ENCODE results near the gene CLASP1.

Gene CLASP1

GRCh38 chr2:121359170-121359569, 290.1 kb downstream of the CLASP1 start:
- no peak for DNase-seq (ENCODE audit: low spot score)
- TF ChIP-seq CTCF (IDR thresholded peaks at IDR 0.05; ENCODE audit: extremely low read depth, insufficient read depth, missing control alignments): no peak
- in situ Hi-C loops (cut with MboI; ENCODE audit: low pct_unique_long_range_greater_than_20kb, low sequenced_read_pairs, unreplicated experiment): no loop called here

GRCh38 chr2:121358291-121358690, 291.0 kb downstream of the CLASP1 start:
- no peak for DNase-seq (ENCODE audit: low spot score)
- in situ Hi-C loops (cut with MboI; ENCODE audit: low pct_unique_long_range_greater_than_20kb, low sequenced_read_pairs, unreplicated experiment): no loop called here
- TF ChIP-seq CTCF (IDR thresholded peaks at IDR 0.05; ENCODE audit: extremely low read depth, insufficient read depth, missing control alignments): no peak

GRCh38 chr2:121356058-121356640, 293.1 kb downstream of the CLASP1 start:
- in situ Hi-C loops (cut with MboI; ENCODE audit: low pct_unique_long_range_greater_than_20kb, low sequenced_read_pairs, unreplicated experiment): no loop called here
- peak; percentile 65 for DNase-seq (ENCODE audit: low spot score)
- TF ChIP-seq CTCF (IDR thresholded peaks at IDR 0.05; ENCODE audit: extremely low read depth, insufficient read depth, missing control alignments): peak; percentile 64

GRCh38 chr2:121355488-121355887, 293.8 kb downstream of the CLASP1 start:
- in situ Hi-C loops (cut with MboI; ENCODE audit: low pct_unique_long_range_greater_than_20kb, low sequenced_read_pairs, unreplicated experiment): no loop called here
- no peak for DNase-seq (ENCODE audit: low spot score)
- no peak for TF ChIP-seq CTCF (IDR thresholded peaks at IDR 0.05; ENCODE audit: extremely low read depth, insufficient read depth, missing control alignments)

GRCh38 chr2:121351521-121352318, 297.5 kb downstream of the CLASP1 start:
- in situ Hi-C loops (cut with MboI; ENCODE audit: low pct_unique_long_range_greater_than_20kb, low sequenced_read_pairs, unreplicated experiment): no loop called here
- no peak for TF ChIP-seq CTCF (IDR thresholded peaks at IDR 0.05; ENCODE audit: extremely low read depth, insufficient read depth, missing control alignments)
- DNase-seq (ENCODE audit: low spot score): no peak

- TF ChIP-seq CTCF (IDR thresholded peaks at IDR 0.05; ENCODE audit: extremely low read depth, insufficient read depth, missing control alignments): no peak
- in situ Hi-C loops (cut with MboI; ENCODE audit: low pct_unique_long_range_greater_than_20kb, low sequenced_read_pairs, unreplicated experiment): no loop called here
- DNase-seq (ENCODE audit: low spot score): no peak
These were observed 298.4 kb downstream of the CLASP1 start for GRCh38 chr2:121350890-121351289.
